GM12801 (cell line): ENCODE data around the gene ZBTB16.

Experiments used
- CTCF ChIP-seq: IDR thresholded peaks from one replicate; pipeline ENCODE4 v1.5.1; 2011; ENCODE audit warnings: control low read depth; ENCODE audit not compliant: insufficient read length; ENCODE audit errors: extremely low read depth

ZBTB16 gene

DNA sequence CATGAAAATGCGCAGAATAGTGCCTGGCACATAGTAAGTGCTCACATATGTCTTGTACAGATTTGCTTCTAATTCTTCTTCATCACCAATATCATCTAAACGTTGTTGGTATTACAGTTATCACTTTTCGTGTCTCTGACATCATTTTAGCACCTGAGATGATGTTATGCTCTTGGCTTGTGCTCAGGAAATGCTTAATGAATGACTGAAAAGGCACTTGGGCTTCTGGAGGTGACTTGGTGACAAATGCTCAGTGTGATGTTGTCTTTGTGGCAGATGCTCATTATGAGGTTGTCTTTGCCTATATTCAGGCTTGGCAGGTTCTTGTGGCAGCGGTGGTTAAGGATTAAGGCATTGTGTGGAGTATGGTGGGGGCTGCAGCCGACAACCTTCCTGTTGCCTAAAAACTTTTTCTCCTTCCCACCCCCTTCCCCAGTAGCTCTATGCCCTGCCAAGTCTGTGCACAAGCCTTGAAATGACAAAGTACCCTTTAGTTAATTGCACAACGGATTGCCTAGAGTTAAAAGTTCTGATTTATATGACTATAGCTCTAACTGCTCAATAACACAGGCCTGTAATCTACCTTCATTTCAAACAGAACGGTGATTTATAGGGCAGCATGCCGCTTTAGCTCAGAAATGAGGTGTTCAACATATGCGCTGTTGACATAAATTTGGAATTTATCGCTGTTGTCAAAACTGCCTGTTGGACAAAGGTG, 82.5 kb downstream of the ZBTB16 start:
- TF ChIP-seq CTCF, result no peak

GRCh38 chr11:114142707-114143106, 83.2 kb downstream of the ZBTB16 start:
- TF ChIP-seq CTCF, result no peak

DNA sequence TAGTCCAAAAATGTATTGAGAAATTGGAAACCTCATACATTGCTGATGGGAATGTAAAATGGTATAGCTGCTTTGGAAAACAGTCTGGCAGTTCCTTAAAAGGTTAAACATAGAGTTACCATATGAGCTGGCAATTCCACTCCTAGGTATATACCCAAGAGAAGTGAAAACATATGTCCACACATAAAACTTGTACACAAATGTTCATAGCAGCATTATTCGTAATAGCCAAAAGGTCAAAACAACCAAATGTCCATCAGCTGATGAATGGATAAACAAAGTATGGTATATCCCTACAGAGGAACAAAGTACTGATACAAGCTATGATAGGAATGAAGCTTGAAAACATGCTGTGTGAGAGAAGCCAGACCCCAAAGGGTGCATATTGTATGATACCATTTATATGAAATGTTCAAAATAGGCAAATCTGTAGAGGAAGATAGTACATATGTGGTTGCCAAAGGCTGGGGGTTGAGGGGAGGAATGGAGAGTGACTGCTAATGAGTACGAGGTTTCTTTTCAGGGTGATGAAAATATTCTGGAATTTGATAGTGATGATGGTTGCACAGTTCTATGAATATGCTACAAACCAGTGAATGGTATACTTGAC, 85.8 kb downstream of the ZBTB16 start:
- TF ChIP-seq CTCF, result no peak

DNA sequence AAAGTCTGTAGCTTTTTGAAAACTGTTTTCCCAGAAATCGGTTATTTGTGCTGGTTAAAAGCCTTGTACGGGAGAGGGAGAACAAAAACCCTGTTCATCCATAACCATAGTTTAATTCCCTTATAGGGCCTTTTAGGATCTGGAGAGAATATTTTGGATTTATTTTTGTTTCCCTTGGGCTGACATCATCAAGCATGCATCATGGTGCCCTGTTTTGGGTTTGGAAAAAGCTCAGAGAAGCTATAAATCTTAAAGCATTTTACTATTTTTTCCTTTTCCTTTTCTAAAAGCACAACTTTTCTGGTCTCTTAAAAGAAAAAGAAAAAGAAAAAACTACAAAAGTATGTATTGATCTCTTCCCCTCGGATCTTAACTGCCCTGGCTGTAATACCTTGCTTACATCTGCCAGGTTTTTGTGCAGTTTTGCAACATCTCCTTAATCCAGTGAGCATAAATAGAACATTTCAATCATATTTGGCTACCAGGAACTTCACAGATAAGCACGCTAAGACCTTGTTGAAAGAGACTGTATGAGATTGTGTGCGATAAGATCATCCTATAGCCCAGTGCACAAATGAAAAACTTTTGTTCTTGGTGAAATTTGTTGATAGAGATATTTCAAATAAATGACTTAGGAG, 88.0 kb downstream of the ZBTB16 start:
- TF ChIP-seq CTCF, result no peak

- TF ChIP-seq CTCF, result no peak
Observed at GRCh38 chr11:114148013-114148382, 88.5 kb downstream of the ZBTB16 start.

GRCh38 chr11:114149689-114150407, 90.3 kb downstream of the ZBTB16 start:
- no peak for TF ChIP-seq CTCF

- no peak for TF ChIP-seq CTCF
Observed at GRCh38 chr11:114150671-114151070, 91.2 kb downstream of the ZBTB16 start.
